Stimulated activated CD8-positive, alpha-beta memory T cell treated with anti-CD3 and anti-CD28 coated beads, Interleukin-4, amount 100 ng/mL, for 48 hours (primary cell): ENCODE measurements around the gene NMT2.
"Not testable (repeated sequence)": the region's sequence is repeated elsewhere in the genome, so short reads cannot be mapped to it uniquely, and the experiment has no call there.

Experiments
- DNase-seq: peaks from one replicate; pipeline ENCODE4 v3.0.0-alpha.2; 2020

Gene NMT2

DNA sequence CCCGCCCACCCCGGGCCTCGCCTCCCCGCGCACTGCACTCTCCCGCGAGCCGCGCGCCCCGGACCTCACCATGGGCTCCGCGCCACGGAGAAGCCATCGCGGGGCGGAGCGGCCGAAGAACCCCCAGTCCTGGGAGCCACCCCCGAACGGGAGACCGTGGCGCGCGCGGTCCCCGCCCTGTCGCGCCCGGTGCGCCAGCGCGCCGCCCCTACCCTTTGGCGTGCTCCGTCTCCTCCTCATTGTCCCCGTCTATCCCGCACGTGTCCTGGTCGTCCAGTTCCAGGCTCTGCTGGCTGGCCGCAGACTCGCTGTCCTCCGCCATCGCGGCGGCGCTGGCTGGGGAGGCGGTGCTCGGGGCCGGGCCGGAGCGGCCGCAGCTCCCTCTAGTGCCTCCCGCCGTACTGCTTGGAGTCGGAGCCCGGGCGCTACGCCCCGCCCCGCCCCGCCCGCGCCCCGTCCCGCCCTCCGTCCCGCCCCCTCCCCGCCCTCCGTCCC, at the start of gene NMT2:
TSS of gene NMT2 (minus strand) at position 403 of the 495 bp plus-strand sequence. CDS start at position 322, 81 bp downstream.
- no peak for DNase-seq

DNA sequence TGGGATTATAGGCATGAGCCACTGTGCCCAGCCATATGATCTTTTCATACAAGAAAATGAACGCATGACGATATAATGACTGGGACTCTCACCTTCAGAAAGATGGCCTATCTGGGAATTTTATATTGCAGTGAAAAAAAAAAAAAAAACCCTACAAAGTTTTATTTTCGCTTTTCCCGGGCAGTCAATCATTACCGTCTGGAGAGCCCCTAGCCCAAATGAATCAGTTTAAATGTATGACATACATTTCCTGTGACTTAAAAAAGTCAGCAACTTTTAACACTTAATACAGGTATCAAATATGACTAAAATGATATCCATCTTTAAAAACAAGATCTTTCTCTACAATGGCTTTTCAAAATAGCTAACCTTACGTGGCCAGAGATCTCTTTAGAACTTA, 48.2 kb upstream of the NMT2 start:
- DNase-seq, result no peak

GRCh38 chr10:15214237-15214636, 45.7 kb upstream of the NMT2 start:
- DNase-seq, result no peak

DNA sequence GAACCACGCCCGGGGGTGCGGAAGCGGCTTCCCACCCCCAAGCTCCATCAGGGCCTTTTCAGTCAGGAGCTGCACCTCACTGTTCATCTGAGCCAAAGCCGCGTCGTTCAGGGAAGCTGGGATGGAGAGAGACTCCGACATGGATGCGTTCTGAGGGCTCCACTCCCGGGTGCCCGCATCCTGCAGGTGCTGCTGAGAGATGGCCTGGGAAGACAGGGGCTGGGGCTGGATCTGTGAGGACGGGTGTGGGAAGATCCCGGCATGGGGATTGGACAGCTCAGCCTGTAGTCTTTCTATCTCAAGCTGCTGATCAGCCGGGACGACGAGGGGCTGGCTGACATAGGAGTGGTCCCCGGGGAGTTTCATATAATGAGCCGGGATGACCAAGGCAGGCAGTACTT, 45.0 kb upstream of the NMT2 start:
- DNase-seq, result no peak

DNA sequence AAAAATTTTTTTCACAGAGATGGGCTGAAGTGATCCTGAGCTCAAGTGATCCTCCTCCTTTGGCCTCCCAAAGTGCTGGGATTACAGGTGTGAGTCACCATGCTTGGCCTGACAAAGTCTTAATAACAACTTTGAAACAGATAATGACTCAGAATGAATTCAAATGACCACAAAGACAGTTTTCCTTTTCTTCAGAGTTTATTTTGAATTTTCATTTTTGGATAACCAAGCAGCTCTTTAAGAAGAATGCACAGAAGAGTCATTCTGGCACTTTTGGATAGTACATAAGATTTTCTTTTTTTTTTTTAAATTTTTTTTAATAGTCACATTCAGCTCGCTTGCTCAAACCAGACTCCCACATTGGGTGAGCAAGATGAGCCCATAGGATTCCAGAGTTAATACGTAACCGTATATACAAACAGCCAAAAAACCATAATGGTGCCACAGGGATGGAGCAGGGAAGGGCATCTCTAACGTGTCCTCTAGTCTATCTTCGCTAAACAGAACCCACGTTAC, 43.0 kb upstream of the NMT2 start:
- no peak for DNase-seq

- no peak for DNase-seq
These were observed 42.0 kb upstream of the NMT2 start for GRCh38 chr10:15210521-15210920.

DNA sequence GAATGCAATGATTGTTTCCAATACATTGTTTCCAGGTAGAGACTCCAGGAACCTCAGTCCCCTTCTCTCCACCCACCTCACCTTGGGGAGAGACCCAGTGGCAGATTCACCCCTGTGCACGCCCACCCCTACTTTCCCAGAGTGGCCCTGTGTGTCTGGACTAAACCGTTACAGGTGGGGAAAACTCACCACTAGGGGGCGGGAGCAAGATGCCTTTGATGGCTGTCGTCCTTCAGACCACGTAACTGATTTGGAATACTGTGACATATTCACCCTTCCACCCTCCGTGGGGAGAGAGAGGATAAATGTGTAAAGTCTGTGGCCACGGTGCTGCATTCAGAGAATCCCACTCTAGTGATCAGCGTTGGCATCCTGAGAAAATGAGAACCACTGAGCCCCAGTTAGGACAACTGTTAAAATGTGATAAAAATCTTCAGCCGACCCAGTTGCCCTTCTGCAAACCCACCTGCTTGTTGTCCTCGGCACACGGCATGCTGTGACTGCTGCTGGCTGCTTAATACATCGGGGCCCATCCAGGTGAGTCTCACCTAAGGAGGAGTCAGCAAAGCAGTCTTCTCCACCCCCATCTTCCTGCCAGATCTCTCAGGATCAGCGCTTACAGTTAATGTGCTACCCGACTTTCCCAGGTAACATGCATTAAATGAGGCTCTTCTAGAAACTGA, 41.5 kb upstream of the NMT2 start:
- peak; percentile 92 for DNase-seq

- DNase-seq, result no peak
These were observed 39.7 kb upstream of the NMT2 start for GRCh38 chr10:15208221-15208620.

GRCh38 chr10:15207410-15207809, 38.9 kb upstream of the NMT2 start:
- DNase-seq, result not testable (repeated sequence)

DNA sequence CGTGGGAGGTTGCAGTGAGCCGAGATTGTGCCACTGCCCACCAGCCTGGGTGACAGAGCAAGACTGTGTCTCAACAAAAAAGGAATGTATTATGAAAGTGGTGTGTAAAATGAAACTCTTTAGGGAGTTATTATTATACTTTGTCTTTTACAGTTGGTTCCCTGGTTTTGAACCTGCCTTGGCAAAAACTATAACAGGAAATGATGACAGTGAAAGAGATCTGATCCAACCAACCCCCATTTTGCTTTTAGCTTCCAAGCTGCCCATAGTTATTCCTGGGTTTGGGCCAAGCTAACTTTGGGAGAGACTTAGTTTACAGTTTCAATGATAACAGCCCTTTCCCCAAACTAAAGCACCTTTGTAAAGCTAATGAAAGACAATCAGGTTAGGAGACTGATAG, 34.1 kb upstream of the NMT2 start:
- no peak for DNase-seq

DNA sequence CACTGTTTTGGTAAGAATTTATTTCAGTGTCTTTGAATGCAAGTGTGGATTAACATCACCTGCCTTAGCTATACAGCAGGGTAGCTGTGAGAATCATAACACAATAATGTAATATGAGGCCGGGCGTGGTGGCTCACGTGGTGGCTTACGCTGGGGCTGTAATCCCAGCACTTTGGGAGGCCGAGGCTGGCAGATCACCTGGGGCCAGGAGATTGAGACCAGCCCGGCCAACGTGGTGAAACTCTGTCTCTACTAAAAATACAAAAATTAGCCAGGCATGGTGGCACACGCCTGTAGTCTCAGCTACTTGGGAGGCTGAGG, 33.8 kb upstream of the NMT2 start:
- DNase-seq, result not testable (repeated sequence)

DNA sequence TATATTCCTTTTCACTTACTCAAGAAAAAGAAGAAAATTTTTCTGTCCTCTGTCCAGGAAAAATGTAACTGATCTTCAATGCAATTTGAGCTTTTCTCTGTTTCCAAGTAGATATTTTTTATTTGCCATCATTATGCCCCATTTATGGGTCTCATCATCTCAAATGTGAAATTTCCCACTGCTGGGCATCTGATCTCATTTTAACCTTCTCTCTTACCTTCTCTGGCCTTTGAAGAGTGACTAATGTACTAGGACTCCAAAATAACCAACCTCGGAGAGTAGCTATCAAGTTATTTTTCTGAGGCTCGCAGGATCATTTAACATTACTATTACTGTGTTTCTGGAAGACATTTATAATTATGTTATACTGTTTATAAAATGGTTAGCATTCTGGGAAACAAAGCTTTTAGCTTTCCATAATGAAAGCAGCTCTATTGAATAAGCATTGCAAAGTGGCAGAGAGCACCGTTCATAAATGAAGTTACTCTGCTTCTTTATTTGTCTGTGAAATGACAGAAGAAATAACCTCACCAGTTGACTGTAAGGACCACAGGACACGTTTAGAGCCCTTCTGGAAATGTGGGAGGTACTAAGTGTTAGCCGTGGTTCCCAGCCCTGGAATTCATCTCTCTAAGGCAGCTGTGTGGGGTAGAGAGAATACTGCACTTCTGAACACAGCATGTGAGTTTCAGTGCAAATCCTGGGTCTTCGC, 33.3 kb upstream of the NMT2 start:
- no peak for DNase-seq

DNA sequence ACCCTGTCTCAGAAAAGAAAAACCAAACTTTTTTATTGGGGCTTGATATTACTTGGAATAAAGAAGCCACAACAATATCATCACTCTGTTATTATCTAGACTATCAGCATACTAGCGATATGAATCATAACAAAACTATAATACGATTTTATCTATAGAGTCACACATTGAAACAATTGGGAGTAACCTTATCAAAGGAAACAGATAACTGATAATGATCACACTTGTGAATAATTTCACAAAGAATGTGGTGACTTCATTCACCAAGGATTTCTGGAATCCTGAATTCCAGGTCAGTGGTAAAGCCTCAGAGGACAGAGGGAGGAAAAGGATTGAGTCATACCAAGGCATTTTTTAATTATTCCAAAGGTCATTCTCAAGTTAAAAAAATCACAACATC, 32.1 kb upstream of the NMT2 start:
- DNase-seq, result no peak

DNA sequence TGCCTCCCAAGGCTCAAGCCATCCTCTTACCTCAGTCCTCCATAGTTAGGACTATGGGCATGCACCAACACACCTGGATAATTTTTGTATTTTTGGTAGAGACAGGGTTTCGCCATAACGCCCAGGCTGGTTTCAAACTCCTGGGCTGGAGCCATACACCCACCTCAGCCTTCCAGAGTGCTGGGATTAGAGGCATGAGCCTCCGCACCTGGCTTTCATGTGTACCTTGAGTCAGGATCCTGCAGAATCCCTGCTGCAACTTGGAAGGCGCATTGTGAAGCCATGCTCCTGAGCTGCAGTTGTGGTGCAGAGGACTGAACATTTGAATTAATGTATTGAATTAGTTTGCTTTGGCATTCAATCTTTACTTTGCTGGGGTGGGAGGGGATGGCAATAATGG, 29.4 kb upstream of the NMT2 start:
- DNase-seq, result no peak

DNA sequence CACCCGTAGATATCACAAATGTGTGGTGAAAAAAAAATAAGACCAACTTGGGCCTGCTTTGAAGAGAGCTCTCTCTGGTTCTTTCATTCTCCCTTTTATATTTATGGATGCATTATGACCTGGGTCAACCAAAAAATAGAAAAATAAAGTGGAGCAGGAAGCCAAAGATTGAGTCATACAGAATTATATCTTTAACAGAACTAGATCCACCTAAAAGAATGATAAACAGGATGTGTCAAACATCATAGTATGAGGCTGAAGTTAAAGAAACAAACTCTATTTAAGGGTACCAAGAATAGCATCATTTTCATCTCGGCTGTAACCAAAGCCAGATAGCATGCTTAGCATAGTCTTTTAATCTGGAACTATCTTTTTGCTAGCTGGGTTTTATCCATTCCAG, 28.8 kb upstream of the NMT2 start:
- DNase-seq, result no peak

DNA sequence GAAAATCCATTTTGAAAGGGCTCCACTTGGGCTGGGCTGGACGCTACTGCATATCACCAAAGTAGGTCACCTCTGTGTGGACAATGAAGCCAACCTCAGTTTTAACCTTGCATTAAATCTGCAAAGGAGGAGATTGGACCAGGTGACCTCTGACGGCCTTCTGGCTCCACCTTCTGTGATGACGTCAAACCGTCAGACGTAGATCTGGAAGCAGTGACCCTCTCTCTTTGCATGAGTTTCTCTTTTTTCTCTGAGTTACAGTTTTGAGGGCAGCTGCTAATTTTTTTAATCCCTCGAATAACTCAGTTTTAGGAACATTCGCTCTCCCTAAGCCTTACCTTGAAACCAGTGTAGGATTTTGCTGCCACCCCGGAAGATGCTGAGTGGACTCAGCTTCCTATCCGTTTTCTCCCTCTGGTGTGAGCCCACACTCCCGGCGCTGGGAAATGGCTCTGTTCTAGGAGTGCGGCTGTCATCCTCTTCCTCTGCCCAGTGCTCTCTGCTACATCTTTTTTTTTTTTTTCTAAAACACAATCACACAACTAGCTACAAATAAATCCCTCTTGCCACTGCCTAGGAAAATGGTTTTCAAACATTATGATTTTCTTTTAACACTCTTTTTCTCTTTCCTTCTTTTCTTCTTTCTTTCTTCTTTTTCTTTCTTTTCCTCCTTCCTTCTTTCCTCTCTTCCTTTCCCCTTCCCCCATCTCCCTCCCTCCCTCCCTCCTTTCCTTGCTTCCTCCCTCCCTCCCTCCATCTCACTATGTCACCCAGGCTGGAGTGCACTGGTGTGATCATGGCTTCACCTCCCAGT, 27.7 kb upstream of the NMT2 start:
- DNase-seq, result no peak

- DNase-seq, result no peak
These were observed 20.8 kb upstream of the NMT2 start for GRCh38 chr10:15189133-15189885.

- DNase-seq, result peak; percentile 35
These were observed 20.1 kb upstream of the NMT2 start for GRCh38 chr10:15188603-15189002.

GRCh38 chr10:15183689-15184481, 15.4 kb upstream of the NMT2 start:
- DNase-seq, result no peak

GRCh38 chr10:15182540-15183207, 14.2 kb upstream of the NMT2 start:
- no peak for DNase-seq

DNA sequence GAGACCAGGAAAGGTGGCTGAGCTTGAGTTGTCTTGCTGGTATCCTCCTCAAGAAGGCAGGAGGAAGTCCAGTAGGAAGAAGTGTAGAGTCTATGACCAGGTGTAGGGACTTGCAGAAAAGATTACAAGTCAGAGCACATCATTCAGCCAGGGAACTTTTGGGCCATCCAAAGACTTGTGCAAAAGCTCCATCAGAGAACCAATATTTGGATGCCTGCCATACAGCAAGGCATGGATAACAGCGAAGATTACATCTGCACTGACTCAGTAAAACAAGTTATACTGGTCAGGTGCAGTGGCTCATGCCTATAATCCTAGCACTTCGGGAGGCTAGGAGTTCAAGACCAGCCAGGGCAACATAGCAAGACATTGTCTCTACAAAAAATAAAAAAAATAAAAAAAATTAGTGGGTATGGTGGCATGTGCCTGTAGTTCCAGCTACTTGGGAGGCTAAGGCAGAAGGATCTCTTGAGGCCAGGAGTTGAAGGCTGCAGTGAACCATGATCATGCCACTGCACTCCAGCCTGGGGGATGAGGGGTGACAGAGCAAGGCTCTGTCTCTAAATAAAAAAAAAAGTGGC, 13.2 kb upstream of the NMT2 start:
- no peak for DNase-seq
